Stimulated activated CD4-positive, alpha-beta T cell treated with anti-CD3 and anti-CD28 coated beads, Interleukin-15, amount 100 ng/mL, for 24 hours (primary cell): ENCODE results near the gene IL27RA.

Experiments
- DNase-seq: peaks from one replicate; pipeline ENCODE4 v3.0.0-alpha.2; 2020

IL27RA gene

GRCh38 chr19:14061081-14061749, 29.7 kb downstream of the IL27RA start:
- no peak for DNase-seq

DNA sequence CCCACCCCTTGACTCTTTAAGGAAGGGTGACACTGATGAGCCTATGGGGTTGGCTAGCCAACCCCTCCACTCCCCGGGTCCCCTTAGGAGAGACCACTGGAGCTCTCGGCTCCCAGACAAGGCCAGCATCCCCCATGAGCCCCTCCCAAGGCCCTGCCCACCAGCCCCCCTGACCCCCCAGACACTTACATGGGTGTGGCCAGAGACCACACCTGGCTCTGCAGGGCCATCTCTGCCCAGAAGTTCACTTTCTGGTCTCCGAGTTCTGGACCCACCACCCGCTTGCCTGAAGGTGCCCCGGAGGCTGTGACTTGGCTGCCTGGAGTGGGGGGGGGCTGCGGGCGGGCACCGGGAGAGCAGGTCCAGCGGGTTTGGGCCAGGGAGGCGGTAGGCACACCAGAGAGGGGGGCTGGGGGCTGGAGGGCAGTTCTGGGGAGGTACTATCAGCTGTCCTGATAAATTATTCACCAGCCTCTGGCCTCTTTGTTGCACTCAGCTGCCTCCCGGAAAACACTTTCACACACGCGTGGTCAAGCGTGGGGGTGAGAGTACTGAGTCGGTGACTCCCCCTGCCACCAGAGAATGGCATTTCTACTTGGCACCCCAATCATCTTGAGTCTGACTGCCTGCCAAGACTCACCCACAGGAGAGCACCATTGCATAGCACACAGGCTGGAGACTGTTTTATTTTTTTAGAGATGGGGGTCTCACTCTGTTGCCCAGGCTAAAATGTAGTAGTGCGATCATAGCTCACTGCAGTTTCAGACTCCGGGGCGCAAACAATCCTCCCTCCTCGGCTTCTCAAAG, 30.4 kb downstream of the IL27RA start, which contains the start of gene PALM3:
Gene PALM3, minus strand, starts transcription at position 326 of the 807 bp plus-strand sequence. Its CDS starts 96 bp downstream, at position 230.
- no peak for DNase-seq

DNA sequence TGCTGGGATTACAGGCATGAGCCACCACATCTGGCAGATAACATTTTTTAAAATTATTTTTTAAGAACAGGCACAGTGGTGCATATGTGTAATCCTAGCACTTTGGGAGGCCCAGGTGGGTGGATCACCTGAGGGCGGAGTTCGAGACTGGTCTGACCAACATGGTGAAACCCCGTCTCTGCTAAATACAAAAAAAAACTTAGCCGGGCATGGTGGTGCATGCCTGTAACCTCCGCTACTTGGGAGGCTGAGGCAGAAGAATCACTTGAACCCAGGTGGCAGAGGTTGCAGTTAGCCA, 30.9 kb downstream of the IL27RA start:
- no peak for DNase-seq

DNA sequence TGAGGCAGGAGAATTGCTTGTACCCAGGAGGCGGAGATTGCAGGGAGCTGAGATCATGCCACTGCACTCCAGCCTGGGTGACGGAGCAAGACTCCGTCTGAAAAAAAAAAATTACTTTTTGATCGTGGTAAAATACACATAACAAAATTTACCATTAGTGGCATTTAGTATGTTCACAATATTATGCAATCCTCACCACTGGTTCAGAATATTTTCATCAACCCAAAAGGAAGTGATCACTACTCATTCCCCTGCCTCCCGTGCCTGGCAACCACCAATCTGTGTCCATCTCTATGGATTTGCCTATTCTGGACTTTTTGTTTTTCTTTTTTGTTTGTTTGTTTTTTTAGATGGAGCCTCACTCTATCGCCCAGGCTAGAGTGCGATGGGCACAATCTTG, 31.5 kb downstream of the IL27RA start:
- no peak for DNase-seq

- DNase-seq = no peak
Measured at GRCh38 chr19:14066134-14066533, 34.6 kb downstream of the IL27RA start.

DNA sequence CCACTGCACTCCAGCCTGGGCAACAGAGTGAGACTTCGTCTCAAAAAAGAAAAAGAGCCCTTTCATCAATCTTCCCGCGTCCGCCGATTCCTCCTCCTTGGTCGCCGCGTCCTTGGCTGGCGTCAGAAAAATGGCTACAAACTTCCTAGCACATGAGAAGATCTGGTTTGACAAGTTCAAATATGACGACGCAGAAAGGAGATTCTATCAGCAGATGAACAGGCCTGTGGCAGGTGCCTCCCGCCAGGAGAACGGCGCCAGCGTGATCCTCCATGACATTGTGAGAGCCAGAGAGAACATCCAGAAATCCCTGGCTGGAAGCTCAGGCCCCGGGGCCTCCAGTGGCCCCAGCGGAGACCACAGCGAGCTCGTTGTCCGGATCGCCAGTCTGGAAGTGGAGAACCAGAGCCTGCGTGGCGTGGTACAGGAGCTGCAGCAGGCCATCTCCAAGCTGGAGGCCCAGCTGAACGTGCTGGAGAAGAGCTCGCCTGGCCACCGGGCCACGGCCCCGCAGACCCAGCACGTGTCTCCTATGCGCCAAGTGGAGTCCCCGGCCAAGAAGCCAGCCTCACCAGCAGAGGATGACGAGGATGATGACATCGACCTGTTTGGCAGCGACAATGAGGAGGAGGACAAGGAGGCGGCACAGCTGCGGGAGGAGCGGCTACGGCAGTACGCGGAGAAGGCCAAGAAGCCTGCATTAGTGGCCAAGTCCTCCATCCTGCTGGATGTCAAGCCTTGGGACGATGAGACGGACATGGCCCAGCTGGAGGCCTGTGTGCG, 38.9 kb downstream of the IL27RA start:
- DNase-seq = no peak

- DNase-seq = peak; percentile 67
Measured at GRCh38 chr19:14072535-14073260, 41.1 kb downstream of the IL27RA start, which contains the start of gene MISP3. TSS of gene MISP3 (plus strand) at chr19:14072786. CDS start at chr19:14073310, 524 bp downstream.

DNA sequence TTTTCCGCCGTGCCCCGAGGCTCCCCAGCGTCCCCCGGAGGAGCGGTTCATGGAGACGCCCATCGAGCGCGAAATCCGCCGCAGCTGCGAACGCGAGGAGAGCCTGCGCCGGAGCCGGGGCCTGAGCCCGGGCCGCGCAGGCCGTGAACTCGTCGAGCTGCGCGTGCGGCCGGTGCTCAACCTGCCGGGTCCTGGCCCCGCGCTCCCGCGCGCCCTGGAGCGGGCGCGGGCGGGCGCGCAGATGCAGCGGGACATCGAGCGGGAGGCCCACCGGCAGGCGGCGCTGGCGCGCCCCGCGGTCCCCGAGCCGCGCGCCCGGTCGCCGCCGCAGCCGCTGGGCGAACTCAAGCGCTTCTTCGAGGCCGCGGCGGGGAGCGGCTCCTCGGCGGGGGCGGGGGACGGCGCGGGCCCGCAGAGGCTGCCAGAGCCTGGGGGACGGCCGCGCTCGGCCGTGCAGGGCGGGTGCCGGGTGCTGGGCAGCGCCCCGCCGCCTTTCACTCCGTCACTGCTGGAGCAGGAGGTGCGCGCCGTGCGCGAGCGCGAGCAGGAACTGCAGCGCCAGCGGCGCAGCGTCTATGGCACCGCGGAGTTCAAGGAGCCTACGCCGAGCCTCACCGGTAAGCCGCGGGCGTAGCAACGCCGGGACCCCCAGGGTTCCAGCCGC, 41.8 kb downstream of the IL27RA start:
- peak; percentile 83 for DNase-seq

- DNase-seq = peak; percentile 59
Measured at GRCh38 chr19:14073925-14074838, 42.6 kb downstream of the IL27RA start.

- DNase-seq = no peak
Measured at GRCh38 chr19:14078411-14078810, 46.8 kb downstream of the IL27RA start.

GRCh38 chr19:14080887-14081796, 49.6 kb downstream of the IL27RA start:
- DNase-seq = peak; percentile 99

DNA sequence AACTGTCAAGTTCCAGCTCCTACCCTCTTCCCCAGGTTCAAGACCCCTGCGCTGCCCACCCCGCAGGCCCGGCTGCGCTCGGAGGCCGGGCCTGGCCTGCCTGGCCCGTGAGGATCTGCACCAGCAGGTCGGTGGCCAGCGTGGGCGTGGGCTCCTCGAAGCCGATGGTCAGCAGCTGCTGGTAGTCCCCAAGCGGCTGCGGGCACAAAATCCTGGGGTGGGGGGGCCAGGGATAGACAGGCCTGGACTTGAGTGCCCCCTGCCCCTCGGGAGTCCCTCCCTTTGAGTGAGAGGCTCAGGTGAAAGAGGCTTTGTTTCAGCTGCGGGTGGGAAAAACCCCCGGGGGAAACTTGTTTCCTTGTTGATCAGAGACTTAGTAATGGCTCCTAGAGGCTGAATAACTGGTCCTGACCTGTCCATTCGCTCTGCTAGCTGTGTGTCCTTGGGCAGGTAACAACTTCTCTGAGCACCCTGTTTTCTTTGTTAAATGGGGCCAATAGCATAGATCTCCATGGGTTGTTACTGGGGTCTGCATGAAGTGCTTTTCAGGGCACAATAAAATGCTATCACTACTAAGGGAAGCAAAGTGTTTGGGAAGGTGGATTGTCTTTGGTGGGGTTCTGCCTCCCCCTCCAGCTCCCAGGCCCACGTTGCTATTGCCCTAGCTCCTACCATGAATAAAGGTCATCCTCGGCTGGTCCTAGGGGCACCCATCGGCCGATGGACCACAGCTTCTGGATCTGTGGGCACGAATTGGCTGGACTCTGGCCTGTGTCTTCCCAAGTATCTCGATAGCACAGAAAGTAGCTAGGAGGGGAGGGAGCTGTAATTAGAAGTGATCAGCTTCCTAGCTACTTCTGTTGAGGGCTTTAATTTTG, 50.5 kb downstream of the IL27RA start:
- peak; percentile 30 for DNase-seq

DNA sequence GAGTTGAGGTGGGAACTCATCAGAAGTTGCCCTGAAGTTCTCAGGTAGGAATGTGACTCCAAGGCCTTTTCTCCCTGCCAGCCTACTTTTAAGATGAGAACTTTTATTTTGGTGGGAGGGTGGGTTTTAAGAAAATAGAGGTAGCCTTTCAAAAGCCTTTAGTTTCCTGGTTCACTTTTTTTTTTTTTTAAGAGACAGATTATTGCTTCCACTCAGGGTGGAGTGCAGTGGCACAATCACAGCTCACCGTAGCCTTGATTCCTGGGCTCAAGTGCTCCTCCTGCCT, 51.1 kb downstream of the IL27RA start:
- DNase-seq = no peak

DNA sequence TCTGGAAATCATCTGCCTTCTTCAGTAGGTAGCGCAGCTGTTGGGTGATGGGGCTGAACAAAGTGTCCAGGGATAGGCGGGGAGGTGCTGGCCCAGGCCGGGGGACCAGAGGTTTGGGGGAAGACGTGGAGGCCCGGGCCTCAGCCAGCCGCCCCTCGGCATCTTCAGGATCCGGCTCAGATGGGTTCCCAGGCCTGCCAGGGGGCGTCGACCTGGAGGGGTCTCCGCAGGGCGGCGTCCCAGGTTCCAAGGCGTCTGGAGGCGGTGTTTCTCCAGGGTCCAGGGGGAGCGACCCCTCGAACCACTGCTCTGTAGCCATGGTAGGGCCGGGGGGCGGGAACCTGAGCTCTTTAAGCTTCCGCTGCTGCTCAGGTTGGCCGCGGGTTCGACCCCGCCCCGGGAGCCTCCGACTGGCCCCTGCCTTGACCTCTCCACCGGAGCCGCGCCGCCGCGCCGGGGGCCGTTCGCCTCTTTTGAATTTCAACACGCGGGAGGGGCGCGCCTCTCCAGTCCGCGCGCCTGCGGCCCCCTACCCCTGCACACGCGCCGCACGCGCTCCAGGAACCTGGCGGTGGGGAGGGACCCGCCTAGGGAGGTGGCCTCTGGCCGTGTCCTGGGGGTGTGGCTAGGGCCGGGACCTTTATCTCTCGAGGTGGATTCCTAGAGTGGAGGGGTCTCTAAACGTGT, 53.9 kb downstream of the IL27RA start, which contains the start of gene C19orf67:
Gene C19orf67, minus strand, starts transcription at position 475 of the 687 bp plus-strand sequence. Its CDS starts 156 bp downstream, at position 319.
- no peak for DNase-seq

- DNase-seq = no peak
Measured at GRCh38 chr19:14086098-14086497, 54.5 kb downstream of the IL27RA start.

DNA sequence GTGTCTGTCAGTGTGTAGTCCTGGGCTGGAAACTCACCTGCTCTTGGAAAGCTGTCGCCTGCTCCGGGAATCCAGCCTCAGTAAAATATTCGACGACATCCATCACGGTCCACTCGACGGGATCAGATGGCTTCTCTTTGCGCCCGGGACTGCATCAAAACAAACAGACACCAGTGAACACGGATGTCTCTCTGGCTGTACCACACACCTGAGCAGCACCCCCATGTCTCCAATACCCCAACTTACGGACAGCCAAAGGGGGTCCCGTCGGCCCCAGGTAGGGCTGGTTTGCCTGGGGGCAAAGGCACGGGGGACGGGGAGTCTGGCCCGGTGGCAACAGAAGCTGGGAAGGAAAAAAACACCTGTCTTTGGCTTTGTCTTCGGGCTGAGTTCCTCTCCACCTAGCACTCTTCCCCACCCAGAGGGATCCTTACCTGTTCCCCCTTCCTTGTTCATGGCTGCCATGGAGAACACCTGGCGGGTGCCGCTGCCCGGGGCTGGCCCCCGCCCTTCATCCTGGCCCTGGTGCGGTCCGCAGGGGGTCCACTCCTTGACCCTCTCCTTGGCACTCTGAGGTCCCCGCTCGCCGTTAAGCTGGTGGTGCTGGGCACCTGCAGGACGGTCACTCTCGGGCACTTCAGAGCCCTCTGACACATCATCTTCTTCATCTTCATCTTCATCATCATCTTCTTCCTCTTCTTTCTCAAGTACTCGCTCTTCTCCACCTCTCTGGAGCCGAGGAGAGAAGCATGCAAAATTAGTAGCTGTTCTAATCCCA, 57.3 kb downstream of the IL27RA start:
- no peak for DNase-seq

DNA sequence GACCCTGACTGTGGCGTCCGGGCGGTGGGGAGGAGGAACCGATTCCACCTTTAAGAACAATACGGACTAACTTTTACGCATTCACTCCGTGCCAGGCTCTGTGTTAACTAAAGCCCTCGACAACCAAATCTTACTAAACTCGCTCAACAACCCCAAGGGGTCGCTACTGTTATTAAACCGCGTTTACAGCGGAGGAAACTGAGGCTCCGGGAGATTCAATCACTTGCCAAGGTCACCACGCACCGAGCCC, 57.8 kb downstream of the IL27RA start:
- no peak for DNase-seq
